Measurements from ENCODE around the gene MRPL34.

Gene MRPL34

DNA sequence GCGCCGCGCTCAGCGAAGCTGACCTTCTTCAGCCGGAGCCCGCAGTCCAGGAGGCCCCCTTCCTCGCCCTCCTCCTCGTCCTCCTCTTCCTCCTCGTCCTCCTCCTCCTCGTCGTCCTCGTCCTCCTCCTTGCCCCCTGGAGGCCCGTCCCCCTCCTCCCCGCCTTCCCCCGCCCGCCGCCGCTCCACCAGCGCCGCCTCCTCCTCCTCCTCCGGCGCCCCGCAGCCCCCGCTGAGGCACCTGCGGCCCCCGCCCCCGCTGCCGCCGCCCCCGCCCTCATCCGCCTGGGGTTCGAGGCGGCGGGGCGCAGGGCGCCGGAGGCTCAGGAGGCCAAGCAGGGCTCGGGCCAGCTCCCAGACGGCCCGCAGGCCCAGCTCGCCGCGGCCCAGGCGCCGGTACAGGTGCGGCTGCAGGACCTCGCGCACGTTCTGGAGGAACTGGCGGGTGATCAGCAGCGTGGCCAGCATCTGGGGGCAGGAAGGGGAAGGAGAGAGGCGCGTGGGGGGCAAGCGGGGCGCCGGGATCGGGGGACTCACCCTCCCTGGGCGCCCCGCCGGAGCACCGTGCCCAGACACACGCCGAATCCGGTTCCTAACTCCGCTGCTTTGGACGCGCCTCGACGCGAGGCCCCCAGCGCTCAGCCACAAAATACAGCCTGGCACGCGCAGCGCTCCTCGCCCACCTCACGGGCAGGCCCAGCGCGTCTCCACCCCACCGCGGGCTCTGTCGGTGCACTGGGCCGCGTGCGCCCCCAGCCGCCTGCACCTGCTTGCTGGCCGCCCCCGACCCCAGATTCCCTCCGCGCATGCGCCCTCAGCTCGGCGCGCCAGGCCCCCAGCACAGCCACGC lies 23.1 kb downstream of the MRPL34 start:
- POLR2A ChIA-PET = interaction anchor here (0.5 kb wide), 1 partner anchor 396 kb away, joined by 3 read pairs; no protein-coding TSS in a partner anchor
- Histone ChIP-seq H3K4me1 (ENCODE audit: control extremely low read depth in 1 of 4, control insufficient read depth in 4 of 4, insufficient read depth in 4 of 4, low read length in 3 of 4) (peaks cover 0 to 27% (median 19%) of the 10 kb centered on the region in 4 experiments), H3K9me3 (ENCODE audit: control extremely low read depth in 1 of 5, control insufficient read depth in 4 of 5, insufficient read depth in 2 of 5, low read depth in 1 of 5, low read length in 4 of 5) (no peaks in the 10 kb centered on the region), H3K27me3 (replicated peaks in 2 of 5; ENCODE audit: control insufficient read depth in 4 of 5, insufficient read depth in 5 of 5, low read length in 4 of 5) (peaks cover 0 to 12% (median 0%) of the 10 kb centered on the region in 5 experiments), H3K36me3 (ENCODE audit: control insufficient read depth in 4 of 4, insufficient read depth in 4 of 4, low read length in 3 of 4) (no peaks in the 10 kb centered on the region), H3K4me3 (ENCODE audit: control insufficient read depth in 1 of 7, extremely low read depth in 1 of 7, insufficient read depth in 4 of 7, low read depth in 2 of 7, low read length in 6 of 7) (peak overlapping the region in 5 of 7 experiments; percentile 16 to 74 (median 59)), H3K27ac (ENCODE audit: insufficient read depth in 1 of 2, low read depth in 1 of 2, low read length in 2 of 2, poor library complexity in 1 of 2, severe bottlenecking in 2 of 2) (peak overlapping the region in 1 of 2 experiments; percentile 34)
- DNase-seq = peak in 2 of 3 donors; percentile 52 to 64
- 4% methylated on average over 68 of the region's 94 CpGs for WGBS (ENCODE audit: insufficient coverage)
- CTCF ChIA-PET = interaction anchor here (1.3 kb wide), 1 partner anchor 17 kb away, joined by 4 read pairs; no protein-coding TSS in a partner anchor

DNA sequence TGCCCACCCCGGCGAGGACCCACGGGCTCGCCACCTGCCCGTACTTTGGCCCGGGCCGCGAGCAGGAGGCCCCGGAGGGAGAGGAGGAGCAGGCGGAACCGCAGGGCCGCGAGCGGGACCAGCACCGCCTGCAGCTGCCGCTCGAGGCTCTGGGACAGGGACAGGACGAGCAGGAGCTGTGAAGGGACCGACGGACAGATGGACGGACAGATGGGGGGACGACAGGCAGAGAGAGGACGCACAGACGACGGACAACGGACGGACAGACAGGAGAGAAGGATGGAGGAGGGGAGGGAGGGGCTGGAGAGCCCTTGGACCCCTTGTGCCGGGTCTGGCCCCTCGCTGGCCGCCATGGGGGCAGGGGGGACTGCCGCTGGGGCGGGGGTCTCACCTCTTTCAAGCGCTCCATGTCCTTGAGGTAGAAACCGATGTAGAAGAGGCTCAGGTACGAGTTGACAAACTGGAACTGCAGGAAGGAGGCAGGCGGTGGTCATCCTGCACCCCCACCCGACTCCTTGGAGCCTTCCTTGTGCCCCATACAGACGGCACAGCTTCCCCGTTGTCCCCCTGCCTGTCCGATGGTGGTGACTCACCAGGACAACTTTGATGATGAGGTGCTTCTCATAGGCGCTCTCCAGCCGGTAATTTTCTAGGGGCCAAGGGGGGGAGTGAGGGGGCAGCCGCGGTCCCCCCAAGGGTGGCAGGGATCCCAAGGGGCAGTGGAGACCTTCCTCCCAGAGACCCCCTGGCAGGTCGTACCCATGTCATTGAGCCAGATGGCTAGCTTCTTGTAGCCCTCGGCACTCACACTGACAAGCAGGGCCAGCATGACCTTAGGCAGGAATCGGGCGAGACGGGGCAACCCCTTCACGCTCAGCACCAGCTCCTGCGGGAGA lies 23.9 kb downstream of the MRPL34 start:
- Histone ChIP-seq H3K9me3 (ENCODE audit: control extremely low read depth in 1 of 5, control insufficient read depth in 4 of 5, insufficient read depth in 2 of 5, low read depth in 1 of 5, low read length in 4 of 5) (no peaks in the 10 kb centered on the region), H3K36me3 (ENCODE audit: control insufficient read depth in 4 of 4, insufficient read depth in 4 of 4, low read length in 3 of 4) (no peaks in the 10 kb centered on the region), H3K27me3 (replicated peaks in 2 of 5; ENCODE audit: control insufficient read depth in 4 of 5, insufficient read depth in 5 of 5, low read length in 4 of 5) (peaks cover 0 to 12% (median 0%) of the 10 kb centered on the region in 5 experiments), H3K4me3 (ENCODE audit: control insufficient read depth in 1 of 7, extremely low read depth in 1 of 7, insufficient read depth in 4 of 7, low read depth in 2 of 7, low read length in 6 of 7) (peak overlapping the region in 2 of 7 experiments; percentile 46 to 63), H3K27ac (ENCODE audit: insufficient read depth in 1 of 2, low read depth in 1 of 2, low read length in 2 of 2, poor library complexity in 1 of 2, severe bottlenecking in 2 of 2) (no peak overlapping the region), H3K4me1 (ENCODE audit: control extremely low read depth in 1 of 4, control insufficient read depth in 4 of 4, insufficient read depth in 4 of 4, low read length in 3 of 4) (peaks cover 0 to 31% (median 24%) of the 10 kb centered on the region in 4 experiments)
- WGBS (ENCODE audit: insufficient coverage) = 73% methylated on average over 49 of the region's 51 CpGs
- ChIA-PET CTCF (interaction anchor here (1.4 to 1.6 kb wide), 2 partner anchors 16 to 23 kb away, joined by 4 to 8 read pairs; no protein-coding TSS in a partner anchor), POLR2A (interaction anchor here (0.5 kb wide), 1 partner anchor 395 kb away, joined by 3 read pairs; no protein-coding TSS in a partner anchor)
- no peak for DNase-seq

DNA sequence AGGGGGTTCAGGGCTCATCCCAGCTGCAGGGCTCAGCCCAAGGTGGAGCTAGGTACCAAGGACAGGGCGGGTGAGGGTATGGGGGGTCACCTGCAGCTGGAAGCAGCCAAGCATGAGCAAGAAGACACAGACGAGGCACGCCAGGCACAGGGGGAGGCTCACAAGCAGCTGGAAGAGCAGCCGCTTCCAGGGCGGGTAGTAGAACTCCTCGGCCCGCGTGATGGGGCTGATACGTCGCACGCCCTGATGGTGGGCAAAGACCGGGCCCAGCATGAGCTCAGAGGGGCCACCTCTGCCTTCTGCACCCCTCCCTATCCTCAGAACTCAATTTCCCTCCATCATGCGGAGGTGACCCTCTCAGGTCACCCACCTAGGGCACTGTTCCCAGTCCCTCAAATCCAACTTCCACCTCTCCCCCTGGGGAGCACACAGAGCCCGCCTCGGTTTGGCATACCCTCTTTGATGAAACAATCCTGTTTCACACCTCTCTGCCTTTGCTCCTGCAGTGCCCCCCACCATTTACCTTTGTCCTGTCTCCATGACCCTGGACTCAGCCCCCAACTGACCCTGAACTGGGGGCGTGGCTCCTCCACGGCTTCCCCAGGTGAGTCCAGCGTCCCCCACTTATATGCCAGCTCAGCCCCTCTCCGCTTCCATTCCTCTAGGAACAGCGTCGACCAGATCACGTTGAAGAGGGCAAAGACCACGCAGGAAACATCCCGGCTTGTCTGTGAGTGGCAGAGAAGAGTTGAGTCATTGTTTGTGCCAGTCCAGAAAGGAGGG lies 24.8 kb downstream of the MRPL34 start:
- CTCF ChIA-PET = interaction anchor here (0.6 to 1.6 kb wide), 3 partner anchors 15 to 43 kb away, joined by 3 to 8 read pairs (median 4); no protein-coding TSS in a partner anchor
- H3K36me3 ChIP-seq (ENCODE audit: control insufficient read depth in 4 of 4, insufficient read depth in 4 of 4, low read length in 3 of 4) = no peaks in the 10 kb centered on the region
- POLR2A ChIA-PET = interaction anchor here (1.1 kb wide), 1 partner anchor 15 kb away, joined by 3 read pairs; no protein-coding TSS in a partner anchor

GRCh38 chr19:17331045-17331558 lies 25.4 kb downstream of the MRPL34 start:
- POLR2A ChIA-PET = interaction anchor here (1.1 kb wide), 1 partner anchor 16 kb away, joined by 3 read pairs; no protein-coding TSS in a partner anchor
- no peak overlapping the region for H3K27ac ChIP-seq (ENCODE audit: insufficient read depth in 1 of 2, low read depth in 1 of 2, low read length in 2 of 2, poor library complexity in 1 of 2, severe bottlenecking in 2 of 2)
- WGBS (ENCODE audit: insufficient coverage) = 98% methylated on average over 11 of the region's 13 CpGs
- peaks cover 0 to 12% (median 0%) of the 10 kb centered on the region in 5 experiments for H3K27me3 ChIP-seq (replicated peaks in 2 of 5; ENCODE audit: control insufficient read depth in 4 of 5, insufficient read depth in 5 of 5, low read length in 4 of 5)
- no peak overlapping the region for H3K4me3 ChIP-seq (ENCODE audit: control insufficient read depth in 1 of 7, extremely low read depth in 1 of 7, insufficient read depth in 4 of 7, low read depth in 2 of 7, low read length in 6 of 7)
- DNase-seq = no peak
- CTCF ChIA-PET = interaction anchor here (0.5 to 1.6 kb wide), 3 partner anchors 14 to 1165 kb away, joined by 4 to 8 read pairs (median 4); no protein-coding TSS in a partner anchor
- no peaks in the 10 kb centered on the region for H3K9me3 ChIP-seq (ENCODE audit: control extremely low read depth in 1 of 5, control insufficient read depth in 4 of 5, insufficient read depth in 2 of 5, low read depth in 1 of 5, low read length in 4 of 5)
- H3K4me1 ChIP-seq (ENCODE audit: control extremely low read depth in 1 of 4, control insufficient read depth in 4 of 4, insufficient read depth in 4 of 4, low read length in 3 of 4) = peaks cover 0 to 41% (median 36%) of the 10 kb centered on the region in 4 experiments
- H3K36me3 ChIP-seq (ENCODE audit: control insufficient read depth in 4 of 4, insufficient read depth in 4 of 4, low read length in 3 of 4) = no peaks in the 10 kb centered on the region

More for the DNA sequence above, 24.8 kb downstream of the MRPL34 start:
- Histone ChIP-seq H3K27ac (ENCODE audit: insufficient read depth in 1 of 2, low read depth in 1 of 2, low read length in 2 of 2, poor library complexity in 1 of 2, severe bottlenecking in 2 of 2) (no peak overlapping the region), H3K4me3 (ENCODE audit: control insufficient read depth in 1 of 7, extremely low read depth in 1 of 7, insufficient read depth in 4 of 7, low read depth in 2 of 7, low read length in 6 of 7) (no peak overlapping the region), H3K27me3 (replicated peaks in 2 of 5; ENCODE audit: control insufficient read depth in 4 of 5, insufficient read depth in 5 of 5, low read length in 4 of 5) (peaks cover 0 to 12% (median 0%) of the 10 kb centered on the region in 5 experiments), H3K9me3 (ENCODE audit: control extremely low read depth in 1 of 5, control insufficient read depth in 4 of 5, insufficient read depth in 2 of 5, low read depth in 1 of 5, low read length in 4 of 5) (no peaks in the 10 kb centered on the region), H3K4me1 (ENCODE audit: control extremely low read depth in 1 of 4, control insufficient read depth in 4 of 4, insufficient read depth in 4 of 4, low read length in 3 of 4) (peaks cover 0 to 38% (median 31%) of the 10 kb centered on the region in 4 experiments)
- no peak for DNase-seq
- 94% methylated on average over 15 of the region's 24 CpGs for WGBS (ENCODE audit: insufficient coverage)

DNA sequence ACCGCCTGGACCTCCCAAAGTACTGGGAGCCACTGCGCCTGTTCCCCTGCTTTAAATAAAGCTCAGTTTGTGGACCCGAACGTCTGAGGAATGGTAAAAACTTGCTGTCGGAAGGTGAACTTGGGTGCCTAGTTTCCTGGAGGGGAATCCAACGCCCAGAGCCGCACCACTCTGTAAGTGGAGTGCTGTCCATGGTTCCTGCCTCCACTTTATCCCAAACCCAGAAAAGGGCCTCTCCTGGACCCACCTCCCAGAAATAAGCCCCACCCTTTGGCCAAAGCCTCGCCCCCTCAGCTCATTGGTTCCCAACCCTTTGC lies 26.6 kb downstream of the MRPL34 start:
- peaks cover 0 to 49% (median 39%) of the 10 kb centered on the region in 4 experiments for H3K4me1 ChIP-seq (ENCODE audit: control extremely low read depth in 1 of 4, control insufficient read depth in 4 of 4, insufficient read depth in 4 of 4, low read length in 3 of 4)
- POLR2A ChIA-PET = interaction anchor here (1.0 kb wide), 1 partner anchor 15 kb away, joined by 3 read pairs; no protein-coding TSS in a partner anchor
- H3K36me3 ChIP-seq (ENCODE audit: control insufficient read depth in 4 of 4, insufficient read depth in 4 of 4, low read length in 3 of 4) = no peaks in the 10 kb centered on the region
- WGBS (ENCODE audit: insufficient coverage) = 97% methylated on average over 7 of the region's 8 CpGs
- H3K9me3 ChIP-seq (ENCODE audit: control extremely low read depth in 1 of 5, control insufficient read depth in 4 of 5, insufficient read depth in 2 of 5, low read depth in 1 of 5, low read length in 4 of 5) = no peaks in the 10 kb centered on the region
- H3K4me3 ChIP-seq (ENCODE audit: control insufficient read depth in 1 of 7, extremely low read depth in 1 of 7, insufficient read depth in 4 of 7, low read depth in 2 of 7, low read length in 6 of 7) = no peak overlapping the region
- no peak for DNase-seq
- H3K27me3 ChIP-seq (replicated peaks in 2 of 5; ENCODE audit: control insufficient read depth in 4 of 5, insufficient read depth in 5 of 5, low read length in 4 of 5) = peaks cover 0 to 12% (median 0%) of the 10 kb centered on the region in 5 experiments
- no peak overlapping the region for H3K27ac ChIP-seq (ENCODE audit: insufficient read depth in 1 of 2, low read depth in 1 of 2, low read length in 2 of 2, poor library complexity in 1 of 2, severe bottlenecking in 2 of 2)
- CTCF ChIA-PET = interaction anchor here (0.8 to 2.4 kb wide), 6 partner anchors 8 to 57 kb away, joined by 3 to 11 read pairs (median 5); partner anchors contain the start of gene ABHD8

All from common myeloid progenitor, CD34-positive (primary cell).